Stimulated activated naive CD8-positive, alpha-beta T cell treated with anti-CD3 and anti-CD28 coated beads, Interleukin-15, amount 100 ng/mL, for 72 hours (primary cell): Measurements from ENCODE around the gene TMEM169.
"Not testable (repeated sequence)": the region's sequence is repeated elsewhere in the genome, so short reads cannot be mapped to it uniquely, and the experiment has no call there.

Experiments used
- ATAC-seq: fragments of 150-1000 bp; cut with Tn5 transposase; 2 replicates; pipeline ENCODE4 v1.10.0; 2021; ENCODE audit warnings: mild to moderate bottlenecking, moderate library complexity
- DNase-seq, 2 donors: peaks; one replicate each; pipeline ENCODE4 v3.0.0; 2021 to 2022
- H3K27ac Mint-ChIP-seq, 2 donors: one replicate each; pipeline ENCODE4 v1.8.0; 2022; ENCODE audit warnings: mild to moderate bottlenecking in 2 of 2, mixed read lengths in 2 of 2, moderate library complexity in 2 of 2
- H3K27me3 Mint-ChIP-seq: one replicate; pipeline ENCODE4 v1.8.0; 2022; ENCODE audit warnings: mixed read lengths
- H3K4me1 Mint-ChIP-seq: one replicate; pipeline ENCODE4 v1.8.0; 2022; ENCODE audit warnings: mild to moderate bottlenecking, mixed read lengths
- H3K4me3 Mint-ChIP-seq, 2 donors: one replicate each; pipeline ENCODE4 v1.8.0; 2022; ENCODE audit warnings: mild to moderate bottlenecking in 2 of 2, mixed read lengths in 2 of 2, moderate library complexity in 1 of 2
- H3K9me3 Mint-ChIP-seq, 2 donors: one replicate each; pipeline ENCODE4 v1.8.0; 2022; ENCODE audit warnings: mixed read lengths in 2 of 2

The TMEM169 gene

GRCh38 chr2:216126943-216127342 lies 45.2 kb downstream of the TMEM169 start:
- Mint-ChIP-seq H3K27me3 (no peaks in the 10 kb centered on the region), H3K9me3 (no peaks in the 10 kb centered on the region), H3K4me1 (peaks cover 65% of the 10 kb centered on the region), H3K27ac (peak overlapping the region in 1 of 2 donors; percentile 44), H3K4me3 (no peak overlapping the region)
- DNase-seq (no peak), ATAC-seq (no peak)

DNA sequence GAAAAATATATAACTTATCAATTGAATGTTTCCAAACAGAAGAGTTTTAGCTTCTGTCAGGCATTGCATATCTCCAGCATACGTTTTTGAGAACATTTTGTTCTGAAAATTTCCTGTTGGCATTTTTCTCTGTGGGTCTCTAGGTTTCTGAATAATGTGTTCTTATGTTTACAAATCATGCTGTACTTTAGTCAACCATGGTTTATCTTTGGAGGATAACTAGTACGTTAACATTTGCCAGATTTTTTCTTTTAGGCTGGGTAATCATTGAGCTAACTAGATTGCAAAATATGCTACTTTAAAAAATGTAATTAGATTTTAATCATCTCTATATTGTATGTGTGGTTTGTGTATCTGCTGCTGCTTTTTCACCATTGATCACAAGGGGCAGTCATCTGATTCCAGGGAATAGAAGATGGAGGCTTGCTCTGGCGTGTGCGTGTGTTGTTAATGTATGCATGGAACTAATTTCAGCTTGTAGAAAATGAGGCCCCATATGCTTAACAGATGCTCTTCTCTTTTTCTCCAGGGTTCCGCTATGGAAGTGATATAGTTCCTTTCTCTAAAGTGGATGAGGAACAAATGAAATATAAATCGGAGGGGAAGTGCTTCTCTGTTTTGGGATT lies 48.7 kb downstream of the TMEM169 start:
- peaks cover 67% of the 10 kb centered on the region for H3K4me1 Mint-ChIP-seq

DNA sequence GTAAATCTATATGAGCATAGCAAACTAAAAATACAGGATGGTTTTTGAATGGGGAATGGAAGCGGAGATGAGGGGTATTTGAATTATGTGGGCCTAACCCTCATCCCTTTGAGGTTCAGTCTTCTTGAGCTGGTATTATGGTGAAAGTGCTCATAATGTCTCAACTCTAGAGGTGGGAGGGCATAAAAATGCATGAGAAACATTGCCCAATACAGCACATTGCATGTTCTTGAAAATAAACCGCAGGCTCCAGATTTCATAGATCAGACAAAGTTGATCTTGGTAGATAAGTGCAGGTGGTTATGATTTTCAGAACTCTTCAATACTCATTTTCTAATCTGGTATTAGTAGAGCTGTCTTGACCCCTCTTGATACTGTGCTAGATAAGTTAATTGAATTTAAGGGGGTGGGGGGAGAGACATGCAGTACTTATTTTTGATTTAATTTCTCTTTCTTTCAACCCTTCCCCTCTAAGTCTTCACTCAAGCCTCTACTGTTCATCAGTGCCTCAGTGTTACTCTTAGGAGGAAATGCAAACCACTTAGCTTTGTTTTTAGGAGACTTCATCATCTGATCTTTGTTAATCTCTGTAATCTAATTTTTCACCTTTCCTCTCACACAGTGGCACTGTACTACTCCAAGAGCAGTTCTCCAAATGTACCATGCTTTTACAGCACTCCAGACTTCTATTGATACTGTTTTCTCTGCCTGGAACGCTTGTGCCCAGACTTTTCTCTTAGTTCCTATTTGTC lies 49.6 kb downstream of the TMEM169 start:
- peak overlapping the region in 1 of 2 donors; percentile 5 for H3K27ac Mint-ChIP-seq
- no peak for ATAC-seq
- H3K4me1 Mint-ChIP-seq, result peaks cover 72% of the 10 kb centered on the region

More for the DNA sequence above, 48.7 kb downstream of the TMEM169 start:
- Mint-ChIP-seq H3K27me3 (no peaks in the 10 kb centered on the region), H3K4me3 (no peak overlapping the region), H3K9me3 (no peaks in the 10 kb centered on the region), H3K27ac (no peak overlapping the region)
- DNase-seq (no peak), ATAC-seq (no peak)

DNA sequence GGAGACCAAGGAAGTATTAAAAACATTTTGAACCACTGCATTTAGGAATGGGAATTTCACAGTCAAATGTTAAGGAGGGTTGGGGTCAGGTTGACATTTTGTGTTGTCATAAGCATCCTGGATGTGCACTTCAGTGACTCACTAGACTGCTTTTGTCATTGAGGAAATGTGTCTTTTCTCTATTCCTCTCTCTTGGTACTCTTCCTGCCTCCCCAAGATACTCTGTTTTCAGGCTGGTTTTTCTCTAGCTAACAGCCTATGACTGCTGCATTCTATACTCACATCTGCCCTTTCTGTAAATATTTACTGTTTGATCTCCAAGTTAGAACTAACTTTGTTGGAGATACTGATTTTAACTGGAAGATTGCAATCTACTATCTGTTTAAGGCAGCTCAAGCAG lies 50.9 kb downstream of the TMEM169 start:
- Mint-ChIP-seq H3K4me3 (no peak overlapping the region), H3K4me1 (peaks cover 65% of the 10 kb centered on the region)

More for the DNA sequence above, 49.6 kb downstream of the TMEM169 start:
- Mint-ChIP-seq H3K27me3 (no peaks in the 10 kb centered on the region), H3K9me3 (no peaks in the 10 kb centered on the region), H3K4me3 (no peak overlapping the region)
- no peak for DNase-seq

DNA sequence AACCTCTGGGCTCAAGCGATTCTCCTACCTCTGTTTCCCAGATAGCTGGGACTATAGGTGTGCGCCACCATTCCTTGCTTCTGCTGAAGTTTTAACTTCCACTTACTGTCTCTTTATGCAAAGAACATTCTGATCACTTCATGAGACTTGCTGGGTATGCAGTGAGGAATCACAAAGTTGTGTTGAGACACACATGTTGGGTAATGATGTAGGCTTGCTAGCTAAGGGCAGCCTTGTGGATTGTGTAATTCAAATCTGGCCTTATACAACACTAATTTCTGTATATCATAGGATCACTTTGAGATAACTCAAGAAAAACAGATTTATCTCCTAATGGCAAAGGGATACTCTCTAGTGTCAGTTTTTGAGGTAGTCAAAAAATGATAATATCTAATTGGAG lies 51.7 kb downstream of the TMEM169 start:
- ATAC-seq, result no peak
- H3K4me1 Mint-ChIP-seq, result peaks cover 59% of the 10 kb centered on the region
- H3K9me3 Mint-ChIP-seq, result no peaks in the 10 kb centered on the region
- no peaks in the 10 kb centered on the region for H3K27me3 Mint-ChIP-seq
- DNase-seq, result no peak
- H3K27ac Mint-ChIP-seq, result peak overlapping the region; percentile 3 to 43
- H3K4me3 Mint-ChIP-seq, result no peak overlapping the region

More for the DNA sequence above, 50.9 kb downstream of the TMEM169 start:
- Mint-ChIP-seq H3K27ac (peak overlapping the region; percentile 45 to 83), H3K27me3 (no peaks in the 10 kb centered on the region), H3K9me3 (no peaks in the 10 kb centered on the region)
- ATAC-seq (no peak), DNase-seq (no peak)

DNA sequence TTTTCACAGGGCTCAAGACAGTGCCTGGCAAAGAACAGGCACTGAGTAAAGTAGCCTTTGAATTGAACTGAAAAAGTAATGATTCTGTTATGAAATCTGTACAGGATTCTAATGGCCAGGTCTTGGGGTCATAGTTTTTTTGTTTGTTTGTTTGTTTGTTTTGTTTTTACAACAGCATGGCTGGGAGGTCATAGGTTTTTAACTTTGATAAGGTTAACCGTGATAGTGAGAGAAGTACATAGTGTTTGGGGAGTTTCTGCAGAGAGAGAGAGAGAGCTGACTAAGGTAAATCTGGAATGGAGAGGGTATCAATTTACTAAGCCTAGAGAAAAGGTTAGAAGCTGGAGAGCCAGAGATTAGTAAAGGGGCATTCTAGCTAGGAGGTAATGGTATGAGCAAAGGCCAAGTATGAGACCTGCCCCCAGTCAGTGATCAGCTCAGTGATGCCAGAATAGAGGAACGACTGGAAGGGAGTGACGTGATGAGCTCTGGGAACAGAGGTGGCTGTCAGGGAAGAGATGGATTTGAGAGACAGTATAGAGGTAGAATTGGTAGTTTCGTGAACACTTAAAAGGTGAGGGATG lies 53.3 kb downstream of the TMEM169 start:
- H3K4me1 Mint-ChIP-seq, result peaks cover 51% of the 10 kb centered on the region
- DNase-seq (no peak), ATAC-seq (no peak)
- peak overlapping the region; percentile 86 for H3K27ac Mint-ChIP-seq
- H3K4me3 Mint-ChIP-seq, result no peak overlapping the region
- H3K27me3 Mint-ChIP-seq, result no peaks in the 10 kb centered on the region
- H3K9me3 Mint-ChIP-seq, result no peaks in the 10 kb centered on the region

DNA sequence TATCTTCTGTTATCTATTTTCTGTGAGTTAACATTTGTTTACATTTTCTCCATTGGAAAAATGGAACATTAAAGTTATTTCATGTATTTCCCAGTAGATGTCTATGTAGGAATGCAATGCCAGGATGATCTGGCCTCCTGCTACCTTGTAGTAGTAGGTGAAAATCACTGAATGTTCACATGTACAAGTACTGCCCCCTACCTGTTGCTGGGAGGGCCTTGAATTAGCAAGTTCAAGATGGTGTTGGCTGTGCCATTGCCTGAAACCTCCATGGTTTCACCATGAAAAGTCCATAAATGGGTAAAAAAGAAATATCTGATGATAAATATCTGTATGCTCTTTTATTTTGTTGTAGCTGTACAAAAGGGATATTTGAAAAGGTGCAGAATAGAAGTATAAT lies 58.2 kb downstream of the TMEM169 start:
- no peaks in the 10 kb centered on the region for H3K27me3 Mint-ChIP-seq
- DNase-seq (no peak), ATAC-seq (peak; percentile 66)
- no peak overlapping the region for H3K27ac Mint-ChIP-seq
- peaks cover 46% of the 10 kb centered on the region for H3K4me1 Mint-ChIP-seq
- no peaks in the 10 kb centered on the region for H3K9me3 Mint-ChIP-seq
- H3K4me3 Mint-ChIP-seq, result no peak overlapping the region

- not testable (repeated sequence) for H3K27me3 Mint-ChIP-seq, DNase-seq, H3K9me3 Mint-ChIP-seq, ATAC-seq, H3K4me3 Mint-ChIP-seq, H3K27ac Mint-ChIP-seq
- peaks cover 33% of the 10 kb centered on the region for H3K4me1 Mint-ChIP-seq
Observed at GRCh38 chr2:216141516-216141915, 59.8 kb downstream of the TMEM169 start.

- no peak overlapping the region for H3K4me3 Mint-ChIP-seq
- no peaks in the 10 kb centered on the region for H3K9me3 Mint-ChIP-seq
- DNase-seq (peak; percentile 28 to 31), ATAC-seq (peak; percentile 98)
- H3K27ac Mint-ChIP-seq, result peak overlapping the region in 1 of 2 donors; percentile 64
- peaks cover 31% of the 10 kb centered on the region for H3K4me1 Mint-ChIP-seq
- H3K27me3 Mint-ChIP-seq, result no peaks in the 10 kb centered on the region
Observed at GRCh38 chr2:216142540-216142939, 60.8 kb downstream of the TMEM169 start.

DNA sequence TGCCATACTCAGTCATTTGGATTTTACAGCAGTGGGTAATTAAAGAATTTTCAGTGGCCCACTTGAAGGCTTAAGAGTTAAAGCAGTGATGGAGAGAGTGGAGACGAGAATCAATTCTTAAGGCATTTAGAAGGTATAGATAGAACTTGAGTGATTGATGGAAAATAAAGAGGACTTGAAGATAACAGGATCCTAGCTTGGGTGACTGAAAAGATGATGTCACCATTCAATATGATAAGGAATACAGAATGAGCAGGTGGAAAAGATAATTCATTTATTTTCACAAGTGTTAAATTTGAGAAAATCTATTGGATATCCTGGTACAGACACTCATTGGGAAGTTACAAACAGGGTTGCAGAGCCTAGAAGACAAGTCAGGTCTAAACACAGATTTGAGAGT lies 62.7 kb downstream of the TMEM169 start:
- H3K4me1 Mint-ChIP-seq, result peaks cover 34% of the 10 kb centered on the region

GRCh38 chr2:216144857-216145256 lies 63.1 kb downstream of the TMEM169 start:
- ATAC-seq, result no peak
- H3K4me3 Mint-ChIP-seq, result no peak overlapping the region
- H3K4me1 Mint-ChIP-seq, result peaks cover 39% of the 10 kb centered on the region
- no peak overlapping the region for H3K27ac Mint-ChIP-seq
- no peaks in the 10 kb centered on the region for H3K27me3 Mint-ChIP-seq
- H3K9me3 Mint-ChIP-seq, result no peaks in the 10 kb centered on the region
- no peak for DNase-seq

More for the DNA sequence above, 62.7 kb downstream of the TMEM169 start:
- no peak overlapping the region for H3K27ac Mint-ChIP-seq
- no peaks in the 10 kb centered on the region for H3K9me3 Mint-ChIP-seq
- H3K27me3 Mint-ChIP-seq, result no peaks in the 10 kb centered on the region
- no peak overlapping the region for H3K4me3 Mint-ChIP-seq
- no peak for DNase-seq
- ATAC-seq, result no peak

DNA sequence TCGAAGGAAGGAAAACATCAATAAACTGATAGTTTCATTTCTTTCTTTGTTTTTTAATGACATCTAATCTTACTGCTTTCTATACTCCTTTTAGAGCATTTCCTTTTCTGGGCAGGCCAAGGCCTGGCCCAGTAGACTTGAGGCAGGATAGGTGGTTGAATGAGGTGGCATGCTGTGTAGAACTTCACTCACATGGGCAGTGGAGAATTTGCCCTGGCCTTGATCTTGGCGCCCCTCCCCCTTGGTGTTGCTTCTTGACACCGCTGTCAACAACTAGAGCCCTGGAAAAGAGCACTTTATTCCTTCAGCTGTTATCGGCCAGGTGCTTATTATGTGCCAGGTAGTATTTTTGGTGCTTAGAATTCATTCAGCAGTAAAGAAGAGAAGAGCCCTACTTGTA lies 64.9 kb downstream of the TMEM169 start:
- Mint-ChIP-seq H3K4me3 (no peak overlapping the region), H3K27me3 (no peaks in the 10 kb centered on the region), H3K27ac (peak overlapping the region in 1 of 2 donors; percentile 75), H3K9me3 (no peaks in the 10 kb centered on the region), H3K4me1 (peaks cover 30% of the 10 kb centered on the region)
- ATAC-seq (no peak), DNase-seq (no peak)

DNA sequence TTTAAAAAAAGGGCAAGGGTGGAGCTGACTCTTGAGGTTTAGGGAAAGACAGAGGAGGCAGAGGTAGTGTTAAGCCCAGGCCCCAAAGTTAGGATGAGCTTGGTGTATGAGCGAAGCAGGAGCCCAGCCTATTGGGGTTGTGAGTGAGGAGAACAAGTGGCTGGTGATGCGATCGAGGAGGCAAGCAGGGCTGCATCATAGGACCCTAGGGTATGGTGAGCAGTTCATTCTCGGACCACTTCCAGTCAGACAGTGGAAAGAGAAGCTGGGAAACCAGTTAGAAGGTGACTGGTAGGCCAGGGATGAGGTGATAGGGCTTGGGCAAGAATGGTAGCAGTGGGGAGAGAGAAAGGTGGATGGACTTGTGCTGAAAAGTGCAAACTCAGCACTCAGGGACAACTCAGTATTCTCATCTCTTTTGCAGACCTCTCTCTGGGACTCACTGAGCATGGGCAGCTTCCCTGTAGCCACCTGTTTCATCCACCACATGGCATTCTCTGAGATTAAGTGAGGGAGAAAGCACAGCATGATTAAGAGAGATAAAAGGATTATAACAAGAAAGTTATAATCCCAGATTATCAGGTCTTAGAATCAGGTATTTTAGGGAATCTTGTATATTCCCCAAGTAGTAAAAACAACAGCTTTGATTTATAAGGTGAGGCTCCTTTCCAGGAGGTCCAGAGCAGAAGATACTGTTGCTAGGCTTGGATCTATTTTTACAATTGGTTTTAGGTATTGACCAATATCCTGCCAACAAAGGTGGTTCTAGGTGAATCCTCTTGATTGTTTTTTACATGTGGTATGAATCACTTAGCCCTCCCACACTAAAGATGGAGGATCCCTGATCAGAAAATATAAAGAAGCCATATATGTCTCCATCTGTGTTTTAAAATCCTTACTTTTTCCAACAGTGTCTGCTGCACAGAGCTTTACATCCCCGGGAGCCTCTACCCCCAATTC lies 65.7 kb downstream of the TMEM169 start:
- ATAC-seq, result peak; percentile 55
- no peak overlapping the region for H3K4me3 Mint-ChIP-seq

GRCh38 chr2:216148983-216149382 lies 67.3 kb downstream of the TMEM169 start:
- H3K27me3 Mint-ChIP-seq, result no peaks in the 10 kb centered on the region
- H3K27ac Mint-ChIP-seq, result peak overlapping the region in 1 of 2 donors; percentile 70
- H3K4me1 Mint-ChIP-seq, result peaks cover 24% of the 10 kb centered on the region
- ATAC-seq, result no peak
- no peak for DNase-seq
- no peak overlapping the region for H3K4me3 Mint-ChIP-seq
- no peaks in the 10 kb centered on the region for H3K9me3 Mint-ChIP-seq

More for the DNA sequence above, 65.7 kb downstream of the TMEM169 start:
- Mint-ChIP-seq H3K4me1 (peaks cover 27% of the 10 kb centered on the region), H3K27ac (peak overlapping the region; percentile 75 to 84), H3K27me3 (no peaks in the 10 kb centered on the region), H3K9me3 (no peaks in the 10 kb centered on the region)
- no peak for DNase-seq

DNA sequence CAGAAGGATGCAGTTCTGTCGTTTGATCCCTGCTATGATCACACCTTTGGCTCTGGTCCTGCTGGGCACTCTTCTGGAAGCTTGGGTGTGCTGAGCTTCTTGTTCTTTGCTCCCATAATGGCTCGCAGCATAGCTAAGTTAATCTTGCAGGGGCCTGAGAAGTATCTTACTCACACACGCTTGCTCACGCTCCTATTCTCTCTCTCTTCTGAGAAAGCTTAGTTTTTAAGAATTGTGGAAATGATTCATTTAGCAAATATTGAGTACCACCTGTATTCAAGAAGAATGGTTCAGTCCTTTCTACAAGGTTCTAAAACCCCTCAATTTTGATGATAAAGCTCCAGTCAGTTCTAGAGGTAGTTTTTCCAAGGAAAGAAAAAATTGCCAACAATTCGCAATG lies 68.0 kb downstream of the TMEM169 start:
- DNase-seq (no peak), ATAC-seq (no peak)

More for the DNA sequence above, 68.0 kb downstream of the TMEM169 start:
- Mint-ChIP-seq H3K4me3 (no peak overlapping the region), H3K4me1 (peaks cover 24% of the 10 kb centered on the region), H3K27ac (peak overlapping the region; percentile 43 to 73), H3K9me3 (no peaks in the 10 kb centered on the region), H3K27me3 (no peaks in the 10 kb centered on the region)
